GM19351 (cell line): ENCODE results near the gene CLASP1.
"Not testable (repeated sequence)": the region's sequence is repeated elsewhere in the genome, so short reads cannot be mapped to it uniquely, and the experiment has no call there.

ENCODE experiments used
- ATAC-seq: cut with Tn5 transposase; IDR thresholded peaks from one replicate; pipeline ENCODE4 v1.9.1; 2021; ENCODE audit warnings: mild to moderate bottlenecking, moderate library complexity; ENCODE audit not compliant: unreplicated experiment

The CLASP1 gene

DNA sequence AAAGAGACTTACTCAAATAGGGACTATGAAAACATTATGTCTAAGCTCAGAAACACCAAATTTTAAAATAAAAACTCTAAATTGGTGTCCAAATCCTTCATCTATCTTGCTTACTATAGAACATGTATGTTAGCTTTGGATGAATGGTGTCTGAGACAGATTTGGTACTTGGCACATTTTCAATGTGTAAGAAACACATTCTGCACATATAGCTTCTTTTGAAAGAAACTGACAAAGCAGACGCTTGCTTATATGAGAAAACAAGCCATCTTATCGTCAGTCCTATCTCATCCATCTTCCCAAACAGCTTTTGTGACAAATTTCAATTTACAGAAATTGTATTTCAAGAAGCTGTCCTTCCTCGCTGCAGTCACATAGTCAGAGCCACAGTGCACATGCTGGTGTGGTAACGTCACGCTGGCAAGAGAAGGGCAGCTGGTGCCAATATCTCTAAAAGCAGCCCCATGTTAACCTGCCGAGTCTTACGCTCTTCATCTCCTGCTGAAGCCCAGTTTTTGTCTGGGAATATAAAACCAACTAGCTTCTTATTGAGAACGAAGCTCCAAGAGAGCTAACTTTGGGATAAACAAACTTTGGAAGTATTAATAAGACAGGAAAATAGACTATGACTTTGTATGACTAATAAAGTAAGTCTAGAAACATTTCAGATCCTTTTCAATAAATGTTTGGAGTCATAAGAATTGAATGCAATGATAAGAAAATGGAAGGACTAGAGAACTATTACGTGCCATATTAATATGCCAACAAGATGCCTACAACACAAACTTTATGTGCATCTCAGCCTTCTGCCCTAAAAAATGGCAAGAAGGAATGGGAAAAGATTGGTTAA is 289.3 kb downstream of the CLASP1 start:
- no peak for ATAC-seq

- no peak for ATAC-seq
Measured at GRCh38 chr2:121359170-121359569, 290.1 kb downstream of the CLASP1 start.

DNA sequence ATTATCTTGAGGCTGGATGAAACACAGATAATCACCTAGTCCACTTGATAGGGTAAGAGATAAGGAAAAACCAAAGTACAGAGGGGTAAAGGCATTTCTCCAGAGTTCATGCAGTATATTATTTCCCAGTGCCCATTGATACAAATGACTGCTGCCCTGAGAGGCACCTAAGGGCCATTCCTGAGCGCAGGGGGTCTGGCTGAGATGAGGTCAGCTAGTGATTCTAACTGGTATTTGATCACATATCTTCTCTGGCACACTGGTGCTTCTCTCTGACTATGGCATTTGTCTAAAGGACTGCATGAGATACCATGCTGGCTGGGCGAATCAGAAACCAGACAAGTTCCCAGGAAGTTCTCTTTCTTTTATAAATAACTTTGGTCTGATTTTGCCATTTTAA is 291.0 kb downstream of the CLASP1 start:
- ATAC-seq: no peak

GRCh38 chr2:121356058-121356640 is 293.1 kb downstream of the CLASP1 start:
- peak; percentile 67 for ATAC-seq

GRCh38 chr2:121355488-121355887 is 293.8 kb downstream of the CLASP1 start:
- no peak for ATAC-seq

DNA sequence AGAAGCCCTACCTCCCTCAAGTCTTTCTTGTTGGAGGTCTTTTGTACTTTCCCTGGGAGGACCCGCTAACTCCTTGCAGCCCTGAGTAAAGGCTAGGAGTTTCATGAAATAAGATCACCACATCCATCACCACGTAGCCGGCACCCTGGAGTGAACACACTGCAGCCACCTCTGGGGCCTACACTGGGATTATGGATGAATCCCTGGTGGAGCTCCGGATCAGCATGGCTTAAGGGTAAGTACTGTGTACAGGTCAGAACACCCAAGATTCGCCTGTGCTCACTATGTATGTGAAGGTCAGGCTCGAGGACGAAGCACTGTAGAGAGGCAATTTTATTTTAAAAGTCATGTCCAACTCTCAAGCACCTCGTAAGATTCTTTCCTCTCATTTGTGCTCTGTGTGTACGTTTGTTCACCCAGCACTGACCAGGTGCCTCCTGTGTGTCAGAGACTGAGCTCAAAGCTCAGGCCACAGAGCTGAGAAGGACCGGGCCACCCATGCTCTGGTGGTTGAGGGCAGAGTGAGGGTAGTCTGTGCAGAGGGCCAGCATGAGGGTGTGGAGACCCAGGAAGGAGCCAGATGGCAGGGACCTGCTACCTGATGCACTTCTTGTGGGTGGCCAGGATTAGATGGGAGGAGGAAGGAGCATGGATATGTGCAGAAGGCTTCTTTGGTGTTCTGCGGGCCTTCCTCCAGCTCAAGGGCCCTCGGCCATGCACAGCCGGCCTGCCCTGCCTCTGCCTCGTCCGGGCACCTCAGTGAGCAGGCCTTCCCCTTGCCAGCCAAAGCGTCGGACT is 297.5 kb downstream of the CLASP1 start:
- no peak for ATAC-seq

GRCh38 chr2:121350890-121351289 is 298.4 kb downstream of the CLASP1 start:
- ATAC-seq: no peak

DNA sequence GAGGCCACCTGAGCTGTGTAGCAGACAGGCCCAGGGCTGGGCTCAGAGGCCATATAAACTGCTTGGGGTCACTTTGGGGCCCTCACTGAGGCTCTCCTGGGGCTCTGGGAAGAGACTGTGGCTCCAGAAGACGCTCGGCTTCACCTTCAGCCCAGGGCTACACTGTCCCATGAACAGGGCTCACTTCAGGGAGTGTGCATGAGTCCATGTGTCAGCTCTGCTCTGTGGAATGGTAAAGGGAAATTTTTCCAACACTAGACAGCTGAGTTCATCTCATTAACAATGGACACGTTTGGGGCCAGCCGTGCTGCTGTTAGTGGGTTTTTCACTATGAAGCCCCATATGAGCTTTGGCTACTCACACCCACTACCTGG is 298.9 kb downstream of the CLASP1 start:
- no peak for ATAC-seq

GRCh38 chr2:121349721-121350401 is 299.4 kb downstream of the CLASP1 start:
- ATAC-seq: no peak

DNA sequence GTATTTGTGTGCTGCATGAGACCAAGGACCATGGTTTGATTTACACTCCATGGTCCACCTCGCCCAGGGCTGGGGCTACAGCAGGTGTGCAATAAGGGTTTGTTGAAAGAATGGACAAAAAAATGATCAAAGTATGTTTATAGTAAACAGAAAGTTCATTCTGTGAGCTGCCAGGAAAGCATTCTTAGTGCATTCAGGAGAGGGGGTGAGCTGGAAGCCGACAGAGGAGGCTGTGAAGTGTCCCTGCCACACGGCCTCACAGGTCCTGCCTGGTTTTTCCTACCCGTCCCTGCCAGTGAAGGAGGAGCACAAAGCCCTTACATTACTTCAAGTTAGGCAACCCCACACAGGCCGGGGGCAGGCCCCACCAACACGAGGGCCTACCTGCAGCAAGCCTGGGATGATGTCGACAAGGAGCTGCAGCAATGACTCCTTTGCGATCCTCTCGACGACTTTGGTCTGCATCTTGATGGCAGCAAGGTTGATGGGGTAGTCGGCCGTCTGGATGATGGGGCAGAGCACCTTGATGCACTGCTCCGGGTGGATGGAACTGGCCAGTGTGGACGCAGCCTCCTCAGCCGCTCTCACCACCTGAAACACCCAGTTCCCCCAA is 301.0 kb downstream of the CLASP1 start:
- ATAC-seq: no peak

DNA sequence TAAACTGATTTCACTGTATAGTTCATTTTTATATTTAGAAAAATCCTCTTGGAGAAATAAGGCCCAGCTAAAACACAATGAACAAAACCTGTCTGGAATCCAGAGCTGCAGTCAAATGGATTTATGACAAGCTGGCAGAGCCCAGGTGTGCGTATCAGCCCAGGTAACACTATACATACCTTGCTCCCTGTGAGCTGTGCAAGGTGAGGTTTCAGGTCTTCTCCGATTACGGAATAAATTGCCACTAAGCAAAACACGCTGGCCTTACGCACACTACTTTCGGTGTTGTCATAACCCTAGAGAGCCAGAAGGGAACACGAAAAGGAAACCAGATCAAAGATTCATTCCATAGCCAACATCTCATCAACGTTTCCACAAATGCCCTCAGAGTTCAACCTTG is 302.4 kb downstream of the CLASP1 start:
- no peak for ATAC-seq

DNA sequence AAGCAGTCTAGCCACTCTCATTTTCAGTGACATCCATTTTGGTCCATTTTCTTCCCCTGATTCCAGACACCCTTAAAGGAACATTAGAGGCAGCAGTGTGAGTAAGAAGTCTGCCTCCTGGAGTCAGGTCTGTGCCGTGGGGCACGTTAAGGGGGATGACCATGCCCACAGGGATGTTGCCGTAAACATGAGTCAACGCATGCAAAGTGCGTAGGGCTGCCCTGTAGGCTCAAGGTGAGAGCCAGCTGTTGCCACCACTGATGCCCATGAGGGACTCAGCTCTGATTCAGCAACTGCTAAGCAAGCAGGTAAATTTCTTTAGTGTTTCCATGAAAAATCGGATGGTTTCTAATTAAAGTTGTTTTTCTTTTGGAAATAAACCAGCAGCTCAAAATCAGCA is 302.9 kb downstream of the CLASP1 start:
- no peak for ATAC-seq

DNA sequence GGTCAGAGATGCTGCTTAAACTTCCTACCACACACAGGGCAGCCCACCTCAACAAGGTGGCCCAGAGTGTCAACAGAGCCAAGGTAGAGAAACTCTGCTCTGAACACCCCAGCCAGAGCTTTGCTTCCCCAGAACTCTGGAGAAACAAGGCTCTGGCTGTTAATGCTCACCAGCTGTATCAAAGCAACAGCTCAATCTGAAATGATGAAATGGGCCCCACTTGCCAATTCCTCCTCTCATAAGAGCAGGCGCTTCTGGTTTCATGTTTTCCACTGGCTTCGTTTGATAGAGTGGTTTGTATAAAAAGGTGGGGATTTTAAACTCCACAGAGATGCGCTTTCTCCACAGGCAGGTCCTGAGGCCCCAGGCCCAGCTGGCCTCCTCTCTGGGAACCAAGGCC is 303.4 kb downstream of the CLASP1 start:
- ATAC-seq: no peak

DNA sequence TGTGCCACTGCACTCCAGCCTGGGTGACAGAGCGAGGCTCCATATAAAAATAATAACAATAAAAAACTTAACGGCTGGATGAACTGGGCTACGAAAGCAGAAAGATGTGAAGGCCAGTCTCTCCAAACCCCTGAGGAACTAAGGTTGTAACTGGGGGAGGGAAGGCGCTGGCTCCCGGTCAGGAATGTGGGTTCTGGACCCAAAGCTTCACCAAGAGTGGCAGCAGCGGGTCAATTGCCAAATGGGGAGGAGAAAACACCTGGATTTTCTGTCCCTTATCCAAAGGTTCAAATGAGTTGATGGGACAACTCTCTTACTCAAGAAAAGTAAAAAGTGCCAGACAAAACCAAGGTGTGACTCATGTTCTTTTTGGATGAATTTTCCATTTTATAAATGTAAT is 304.2 kb downstream of the CLASP1 start:
- no peak for ATAC-seq

DNA sequence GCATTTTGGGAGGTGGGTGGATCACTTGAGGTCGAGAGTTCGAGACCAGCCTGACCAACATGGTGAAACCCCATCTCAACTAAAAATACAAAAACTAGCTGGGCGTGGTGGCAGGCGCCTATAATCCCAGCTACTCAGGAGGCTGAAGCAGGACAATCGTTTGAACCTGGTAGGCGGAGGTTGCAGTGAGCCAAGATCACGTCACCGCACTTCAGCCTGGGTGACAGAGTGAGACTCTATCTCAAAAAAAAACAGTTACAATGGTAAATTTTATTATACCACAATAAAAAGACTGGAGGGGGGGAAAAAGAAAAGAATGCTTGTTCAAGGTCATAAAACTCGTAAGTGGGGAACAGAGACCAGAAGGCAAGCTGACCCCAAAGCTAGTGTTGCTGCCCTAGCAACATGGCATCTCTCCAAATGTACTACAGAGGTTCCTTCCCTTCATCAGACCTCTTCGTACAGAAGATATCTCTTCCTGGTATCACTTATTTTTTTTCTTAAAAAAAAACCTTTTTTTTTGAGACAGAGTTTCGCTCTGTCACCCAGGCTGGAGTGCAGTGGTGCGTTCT is 305.3 kb downstream of the CLASP1 start:
- ATAC-seq: not testable (repeated sequence)

DNA sequence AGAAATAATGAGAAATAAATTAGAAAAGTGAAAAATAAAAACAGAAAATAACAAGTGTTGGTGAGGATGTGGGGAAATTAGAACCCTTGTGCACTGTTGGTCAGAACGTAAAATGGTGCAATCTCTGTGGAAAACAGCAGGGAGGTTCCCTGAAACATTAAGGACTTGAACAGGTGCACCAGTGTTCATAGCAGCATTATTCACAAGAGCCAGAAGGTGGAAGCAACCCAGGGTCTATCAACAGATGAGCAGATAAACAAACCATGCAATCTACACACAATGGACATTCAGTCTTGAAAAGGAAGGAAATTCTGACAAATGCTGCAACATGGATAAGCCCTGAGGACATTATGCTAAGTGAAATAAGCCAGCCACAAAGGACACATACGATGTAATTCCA is 306.1 kb downstream of the CLASP1 start:
- no peak for ATAC-seq

GRCh38 chr2:121342751-121343150 is 306.5 kb downstream of the CLASP1 start:
- no peak for ATAC-seq

DNA sequence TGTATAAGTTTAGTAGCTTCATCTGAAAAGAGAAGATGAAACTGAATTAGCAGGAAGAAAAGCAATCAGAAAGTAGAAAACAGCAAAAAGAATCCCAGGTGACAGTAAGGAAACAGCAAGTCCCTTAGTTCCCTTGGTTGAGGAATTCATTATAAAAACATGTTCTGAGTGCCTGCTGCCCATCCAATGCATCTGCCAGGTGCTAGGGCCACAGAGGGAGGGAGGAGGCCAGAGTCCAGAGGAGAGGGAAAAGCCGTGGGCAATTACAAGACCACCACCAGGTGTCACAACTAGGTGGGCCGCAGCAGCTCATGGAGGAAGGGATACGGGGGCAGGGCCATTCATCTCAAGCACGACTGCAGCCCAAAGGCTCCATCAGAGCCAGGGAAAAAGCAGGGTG is 308.3 kb downstream of the CLASP1 start:
- ATAC-seq: no peak

DNA sequence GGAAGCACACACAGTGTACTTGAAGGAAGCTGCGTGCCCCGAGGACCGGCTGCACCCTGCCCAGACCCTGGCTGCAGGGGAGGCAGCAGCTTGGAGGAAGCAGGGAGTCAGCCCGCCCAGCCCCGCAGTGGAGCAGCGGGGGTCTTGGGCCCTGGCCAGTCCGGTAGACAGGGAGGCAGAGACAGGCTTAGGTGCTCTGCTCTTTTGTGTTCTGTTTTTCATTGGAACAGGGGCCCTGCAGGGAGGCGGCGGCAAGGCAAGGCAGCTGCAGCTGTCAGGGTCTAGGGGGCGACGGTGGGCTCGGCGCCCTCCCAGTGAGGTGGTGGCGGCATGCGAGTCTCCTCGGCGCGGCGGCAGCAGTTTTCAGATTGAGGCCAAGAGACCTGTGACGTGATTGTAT is 311.0 kb downstream of the CLASP1 start:
- no peak for ATAC-seq

- no peak for ATAC-seq
Measured at GRCh38 chr2:121336528-121337294, 312.6 kb downstream of the CLASP1 start.
